ENCODE data around the gene UPF3A.

The UPF3A gene

DNA sequence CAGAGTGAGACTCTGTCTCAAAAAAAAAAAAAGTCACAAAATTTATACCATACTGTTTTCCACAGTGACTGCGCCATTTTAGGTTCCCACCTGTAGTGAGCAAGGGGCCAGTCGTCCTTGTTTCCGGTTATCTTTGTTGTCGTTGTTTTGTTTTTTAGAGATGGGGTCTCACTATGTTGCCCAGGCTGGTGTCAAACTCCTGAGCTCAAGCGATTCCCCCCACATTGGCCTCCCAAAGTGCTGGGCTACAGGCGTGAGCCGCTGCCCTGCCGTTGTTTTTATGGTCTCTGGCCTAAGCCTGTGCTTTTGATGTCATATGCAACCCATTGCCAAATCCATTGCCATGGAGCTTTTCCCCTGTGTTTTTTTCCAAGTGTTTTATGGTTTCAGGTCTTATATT is 3.3 kb downstream of the UPF3A start:
- TF ChIP-seq FOXM1 (IDR thresholded peaks at IDR 0.05; ENCODE audit: borderline replicate concordance, low read depth) (no peak), RAD21 (IDR thresholded peaks at IDR 0.05; ENCODE audit: low read depth) (no peak), ZBTB7A (IDR thresholded peaks at IDR 0.05; ENCODE audit: low read depth) (no peak), TAF1 (IDR thresholded peaks at IDR 0.05; ENCODE audit: low read depth) (no peak), CEBPB (IDR thresholded peaks at IDR 0.05) (no peak), YY1 (IDR thresholded peaks at IDR 0.05; ENCODE audit: low read depth) (no peak), TCF12 (IDR thresholded peaks at IDR 0.05; ENCODE audit: low read depth) (no peak)
- TF ChIP-seq, protein P1, sequence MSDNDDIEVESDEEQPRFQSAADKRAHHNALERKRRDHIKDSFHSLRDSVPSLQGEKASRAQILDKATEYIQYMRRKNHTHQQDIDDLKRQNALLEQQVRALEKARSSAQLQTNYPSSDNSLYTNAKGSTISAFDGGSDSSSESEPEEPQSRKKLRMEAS (IDR thresholded peaks at IDR 0.05), result no peak

DNA sequence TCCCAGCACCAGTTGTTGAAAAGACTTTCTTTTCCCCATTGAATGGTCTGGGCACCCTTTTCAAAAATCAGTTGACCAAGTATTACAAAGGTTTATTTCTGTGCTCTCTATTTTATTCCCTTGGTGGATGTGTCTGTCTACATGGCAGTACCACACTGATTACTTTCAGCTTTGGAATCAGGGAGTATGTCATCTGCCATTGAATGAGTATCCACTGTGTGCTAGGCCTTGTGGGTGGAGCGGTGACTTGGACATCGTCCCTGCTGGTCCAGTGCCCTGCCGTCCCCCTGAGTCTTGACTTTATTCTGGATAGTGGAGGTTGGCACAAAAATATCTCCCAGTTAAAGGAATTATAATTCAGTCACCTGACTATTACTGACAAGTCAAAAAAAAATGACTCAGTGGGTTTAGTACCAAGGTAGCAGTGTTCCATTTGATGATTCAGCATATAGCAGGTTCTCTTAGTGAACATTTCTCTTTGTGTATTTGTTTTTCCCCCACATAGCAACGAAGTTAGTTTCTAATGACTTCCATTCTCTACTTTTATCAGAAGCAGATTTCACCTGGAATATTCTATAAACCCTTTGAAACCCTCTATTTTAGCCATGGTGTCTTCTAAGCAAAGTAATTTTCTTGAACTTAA is 3.9 kb downstream of the UPF3A start:
- TF ChIP-seq YY1 (IDR thresholded peaks at IDR 0.05; ENCODE audit: low read depth) (no peak), CEBPB (IDR thresholded peaks at IDR 0.05) (no peak), TAF1 (IDR thresholded peaks at IDR 0.05; ENCODE audit: low read depth) (no peak), CREB1 (IDR thresholded peaks at IDR 0.05; ENCODE audit: low read depth) (no peak), EGR1 (IDR thresholded peaks at IDR 0.05) (no peak), FOXM1 (IDR thresholded peaks at IDR 0.05; ENCODE audit: borderline replicate concordance, low read depth) (no peak), TEAD4 (IDR thresholded peaks at IDR 0.05) (no peak), ZBTB7A (IDR thresholded peaks at IDR 0.05; ENCODE audit: low read depth) (no peak), EP300 (IDR thresholded peaks at IDR 0.05; ENCODE audit: borderline replicate concordance) (no peak), NFIC (IDR thresholded peaks at IDR 0.05) (no peak), TCF12 (IDR thresholded peaks at IDR 0.05; ENCODE audit: low read depth) (no peak), RAD21 (IDR thresholded peaks at IDR 0.05; ENCODE audit: low read depth) (no peak)
- TF ChIP-seq, protein P2, sequence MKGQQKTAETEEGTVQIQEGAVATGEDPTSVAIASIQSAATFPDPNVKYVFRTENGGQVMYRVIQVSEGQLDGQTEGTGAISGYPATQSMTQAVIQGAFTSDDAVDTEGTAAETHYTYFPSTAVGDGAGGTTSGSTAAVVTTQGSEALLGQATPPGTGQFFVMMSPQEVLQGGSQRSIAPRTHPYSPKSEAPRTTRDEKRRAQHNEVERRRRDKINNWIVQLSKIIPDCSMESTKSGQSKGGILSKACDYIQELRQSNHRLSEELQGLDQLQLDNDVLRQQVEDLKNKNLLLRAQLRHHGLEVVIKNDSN (IDR thresholded peaks at IDR 0.05), result no peak
- TF ChIP-seq, protein P1 (IDR thresholded peaks at IDR 0.05), result no peak
- TF ChIP-seq, protein P3, sequence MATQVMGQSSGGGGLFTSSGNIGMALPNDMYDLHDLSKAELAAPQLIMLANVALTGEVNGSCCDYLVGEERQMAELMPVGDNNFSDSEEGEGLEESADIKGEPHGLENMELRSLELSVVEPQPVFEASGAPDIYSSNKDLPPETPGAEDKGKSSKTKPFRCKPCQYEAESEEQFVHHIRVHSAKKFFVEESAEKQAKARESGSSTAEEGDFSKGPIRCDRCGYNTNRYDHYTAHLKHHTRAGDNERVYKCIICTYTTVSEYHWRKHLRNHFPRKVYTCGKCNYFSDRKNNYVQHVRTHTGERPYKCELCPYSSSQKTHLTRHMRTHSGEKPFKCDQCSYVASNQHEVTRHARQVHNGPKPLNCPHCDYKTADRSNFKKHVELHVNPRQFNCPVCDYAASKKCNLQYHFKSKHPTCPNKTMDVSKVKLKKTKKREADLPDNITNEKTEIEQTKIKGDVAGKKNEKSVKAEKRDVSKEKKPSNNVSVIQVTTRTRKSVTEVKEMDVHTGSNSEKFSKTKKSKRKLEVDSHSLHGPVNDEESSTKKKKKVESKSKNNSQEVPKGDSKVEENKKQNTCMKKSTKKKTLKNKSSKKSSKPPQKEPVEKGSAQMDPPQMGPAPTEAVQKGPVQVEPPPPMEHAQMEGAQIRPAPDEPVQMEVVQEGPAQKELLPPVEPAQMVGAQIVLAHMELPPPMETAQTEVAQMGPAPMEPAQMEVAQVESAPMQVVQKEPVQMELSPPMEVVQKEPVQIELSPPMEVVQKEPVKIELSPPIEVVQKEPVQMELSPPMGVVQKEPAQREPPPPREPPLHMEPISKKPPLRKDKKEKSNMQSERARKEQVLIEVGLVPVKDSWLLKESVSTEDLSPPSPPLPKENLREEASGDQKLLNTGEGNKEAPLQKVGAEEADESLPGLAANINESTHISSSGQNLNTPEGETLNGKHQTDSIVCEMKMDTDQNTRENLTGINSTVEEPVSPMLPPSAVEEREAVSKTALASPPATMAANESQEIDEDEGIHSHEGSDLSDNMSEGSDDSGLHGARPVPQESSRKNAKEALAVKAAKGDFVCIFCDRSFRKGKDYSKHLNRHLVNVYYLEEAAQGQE (IDR thresholded peaks at IDR 0.05; ENCODE audit: low read depth), result no peak

DNA sequence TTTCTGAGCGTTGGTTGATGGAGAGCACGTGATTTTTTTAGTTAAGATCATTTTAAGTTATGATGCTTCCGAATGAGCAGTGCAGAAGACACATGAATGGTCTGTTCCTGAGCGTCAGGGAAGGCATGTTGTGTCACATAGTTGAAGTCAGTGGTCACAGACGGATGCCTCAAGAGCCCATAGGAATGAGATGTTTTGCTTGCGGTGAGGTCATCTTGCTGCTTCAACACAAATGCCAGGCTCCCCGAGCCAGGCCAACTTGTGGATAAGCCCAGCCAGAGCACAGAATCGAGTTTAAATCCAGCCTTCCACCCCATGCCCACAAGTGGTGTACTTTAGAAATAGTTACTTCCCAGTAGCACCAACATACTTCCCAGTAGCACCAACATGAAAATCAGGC is 5.4 kb downstream of the UPF3A start:
- TF ChIP-seq FOXM1 (IDR thresholded peaks at IDR 0.05; ENCODE audit: borderline replicate concordance, low read depth) (no peak), TCF12 (IDR thresholded peaks at IDR 0.05; ENCODE audit: low read depth) (no peak), YY1 (IDR thresholded peaks at IDR 0.05; ENCODE audit: low read depth) (no peak), NFIC (IDR thresholded peaks at IDR 0.05) (no peak), TAF1 (IDR thresholded peaks at IDR 0.05; ENCODE audit: low read depth) (no peak), TEAD4 (IDR thresholded peaks at IDR 0.05) (no peak), EP300 (IDR thresholded peaks at IDR 0.05; ENCODE audit: borderline replicate concordance) (no peak), CREB1 (IDR thresholded peaks at IDR 0.05; ENCODE audit: low read depth) (no peak), CEBPB (IDR thresholded peaks at IDR 0.05) (no peak), RAD21 (IDR thresholded peaks at IDR 0.05; ENCODE audit: low read depth) (no peak), EGR1 (IDR thresholded peaks at IDR 0.05) (no peak)
- TF ChIP-seq, protein P2 (IDR thresholded peaks at IDR 0.05), result no peak
- TF ChIP-seq, protein P1 (IDR thresholded peaks at IDR 0.05), result no peak
- TF ChIP-seq, protein P3 (IDR thresholded peaks at IDR 0.05; ENCODE audit: low read depth), result no peak

DNA sequence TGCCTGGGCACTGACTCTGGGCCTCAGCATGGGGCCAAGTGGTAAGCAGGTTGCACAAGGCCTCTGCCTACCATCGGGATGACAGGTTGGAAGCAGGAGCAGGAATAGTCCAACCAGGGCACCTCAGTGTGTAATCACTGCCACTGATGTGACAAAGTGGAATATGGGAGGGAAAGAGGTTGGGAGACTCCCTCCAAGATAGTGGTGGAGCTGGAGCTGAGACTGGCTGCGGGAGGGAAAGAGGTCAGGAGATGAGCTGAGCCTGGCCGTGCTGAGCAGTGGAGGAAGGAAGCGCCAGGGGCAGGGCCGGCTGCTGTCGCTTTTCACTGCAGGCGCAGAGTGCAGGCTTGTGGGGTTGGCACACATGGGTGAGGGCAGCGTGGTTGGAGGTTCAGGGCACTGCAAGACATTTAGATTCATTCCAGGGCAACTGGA is 6.8 kb downstream of the UPF3A start:
- no peak for TF ChIP-seq CREB1 (IDR thresholded peaks at IDR 0.05; ENCODE audit: low read depth)
- TF ChIP-seq ZBTB7A (IDR thresholded peaks at IDR 0.05; ENCODE audit: low read depth), result no peak
- TF ChIP-seq, protein P2 (IDR thresholded peaks at IDR 0.05), result no peak
- no peak for TF ChIP-seq NFIC (IDR thresholded peaks at IDR 0.05)
- no peak for TF ChIP-seq TCF12 (IDR thresholded peaks at IDR 0.05; ENCODE audit: low read depth)
- TF ChIP-seq EGR1 (IDR thresholded peaks at IDR 0.05), result no peak
- no peak for TF ChIP-seq YY1 (IDR thresholded peaks at IDR 0.05; ENCODE audit: low read depth)
- TF ChIP-seq RAD21 (IDR thresholded peaks at IDR 0.05; ENCODE audit: low read depth), result no peak
- TF ChIP-seq EP300 (IDR thresholded peaks at IDR 0.05; ENCODE audit: borderline replicate concordance), result no peak
- no peak for TF ChIP-seq FOXM1 (IDR thresholded peaks at IDR 0.05; ENCODE audit: borderline replicate concordance, low read depth)
- TF ChIP-seq, protein P1 (IDR thresholded peaks at IDR 0.05), result no peak
